ENCODE data around the gene FAM50A. TPM values are rescaled to one million over a fixed set of nuclear protein-coding genes. Genes with fewer than 3 reads are reported as not detected.

Gene FAM50A
- total and polyA plus RNA-seq, 4 donors: 10.9 to 25.1 (median 14.0) TPM

DNA sequence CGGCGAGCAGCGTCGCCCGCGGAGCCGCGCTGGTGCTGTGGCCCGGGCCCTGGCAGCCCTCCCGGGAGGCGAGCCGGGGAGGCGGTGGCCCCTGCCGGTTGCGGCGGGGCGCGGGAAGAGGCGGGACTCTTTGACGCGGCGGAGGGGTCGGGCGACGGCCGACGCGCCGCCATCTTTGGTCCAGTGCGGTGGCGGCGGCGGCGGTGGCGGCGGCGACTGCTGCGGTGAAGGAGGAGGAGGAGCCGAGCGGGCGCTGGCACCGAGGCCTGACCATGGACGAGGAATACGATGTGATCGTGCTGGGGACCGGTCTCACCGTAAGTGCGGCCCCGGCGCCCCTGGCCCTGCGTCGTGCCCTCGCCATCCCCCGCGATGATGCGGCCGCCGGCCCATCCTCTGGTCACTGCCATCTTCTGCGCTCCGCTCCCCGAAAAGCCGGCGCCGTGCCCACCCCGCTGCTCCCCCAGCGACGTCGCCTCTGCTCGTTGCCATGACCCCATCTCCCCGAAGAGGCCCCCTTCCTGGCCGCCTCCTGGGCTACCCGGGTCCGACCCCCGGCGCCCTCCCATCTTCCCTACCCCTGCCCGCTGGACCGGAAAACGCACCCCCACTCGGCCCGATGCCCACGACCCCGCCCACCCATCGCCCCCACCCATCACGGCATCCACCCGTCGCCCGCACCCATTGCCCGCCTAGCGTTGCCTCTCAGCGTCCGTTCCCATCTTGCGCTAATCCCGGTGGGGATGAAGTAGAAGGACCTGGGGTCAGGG is 6.8 kb upstream of the FAM50A start, which contains the start of gene GDI1:
GDI1 (plus strand) TSS at position 172 of the 770 bp plus-strand sequence; CDS start at position 273, 101 bp downstream.
- Histone ChIP-seq H3K27ac (ENCODE audit: low read depth in 1 of 2, low read length in 2 of 2) (peak within 1 kb of the TSS; percentile 37 to 50), H3K27me3 (ENCODE audit: control insufficient read depth in 4 of 4, insufficient read depth in 4 of 4, low read length in 3 of 4) (no peaks in the 10 kb centered on the region), H3K4me3 (ENCODE audit: low read depth in 1 of 3, low read length in 3 of 3) (peak within 1 kb of the TSS; percentile 50 to 75 (median 75)), H3K9ac (ENCODE audit: low read depth in 1 of 2, low read length in 2 of 2) (no peak within 1 kb of the TSS), H3K36me3 (ENCODE audit: control insufficient read depth in 4 of 4, insufficient read depth in 3 of 4, low read depth in 1 of 4, low read length in 3 of 4) (peaks cover 3 to 15% (median 6%) of the 10 kb centered on the region in 4 donors), H3K9me3 (ENCODE audit: control insufficient read depth in 4 of 4, low read length in 3 of 4) (no peaks in the 10 kb centered on the region), H3K4me1 (ENCODE audit: control insufficient read depth in 4 of 4, insufficient read depth in 4 of 4, low read length in 3 of 4) (peaks cover 10 to 18% (median 14%) of the 10 kb centered on the region in 4 donors)
- 1% methylated on average over 87 of the region's 93 CpGs for WGBS
- TF ChIP-seq EGR1 (IDR thresholded peaks at IDR 0.05; ENCODE audit: low read depth in 2 of 2): no peak
- TF ChIP-seq, protein P1, sequence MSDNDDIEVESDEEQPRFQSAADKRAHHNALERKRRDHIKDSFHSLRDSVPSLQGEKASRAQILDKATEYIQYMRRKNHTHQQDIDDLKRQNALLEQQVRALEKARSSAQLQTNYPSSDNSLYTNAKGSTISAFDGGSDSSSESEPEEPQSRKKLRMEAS (IDR thresholded peaks at IDR 0.05): no peak
- TF ChIP-seq, protein P2, sequence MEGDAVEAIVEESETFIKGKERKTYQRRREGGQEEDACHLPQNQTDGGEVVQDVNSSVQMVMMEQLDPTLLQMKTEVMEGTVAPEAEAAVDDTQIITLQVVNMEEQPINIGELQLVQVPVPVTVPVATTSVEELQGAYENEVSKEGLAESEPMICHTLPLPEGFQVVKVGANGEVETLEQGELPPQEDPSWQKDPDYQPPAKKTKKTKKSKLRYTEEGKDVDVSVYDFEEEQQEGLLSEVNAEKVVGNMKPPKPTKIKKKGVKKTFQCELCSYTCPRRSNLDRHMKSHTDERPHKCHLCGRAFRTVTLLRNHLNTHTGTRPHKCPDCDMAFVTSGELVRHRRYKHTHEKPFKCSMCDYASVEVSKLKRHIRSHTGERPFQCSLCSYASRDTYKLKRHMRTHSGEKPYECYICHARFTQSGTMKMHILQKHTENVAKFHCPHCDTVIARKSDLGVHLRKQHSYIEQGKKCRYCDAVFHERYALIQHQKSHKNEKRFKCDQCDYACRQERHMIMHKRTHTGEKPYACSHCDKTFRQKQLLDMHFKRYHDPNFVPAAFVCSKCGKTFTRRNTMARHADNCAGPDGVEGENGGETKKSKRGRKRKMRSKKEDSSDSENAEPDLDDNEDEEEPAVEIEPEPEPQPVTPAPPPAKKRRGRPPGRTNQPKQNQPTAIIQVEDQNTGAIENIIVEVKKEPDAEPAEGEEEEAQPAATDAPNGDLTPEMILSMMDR (IDR thresholded peaks at IDR 0.05; ENCODE audit: low read depth, low read length, missing input control): no peak
- TF ChIP-seq YY1 (IDR thresholded peaks at IDR 0.05): no peak
- TF ChIP-seq SP1 (IDR thresholded peaks at IDR 0.05): no peak
- TF ChIP-seq FOXA2 (IDR thresholded peaks at IDR 0.05): no peak
- TF ChIP-seq RXRA (IDR thresholded peaks at IDR 0.05): no peak
- TF ChIP-seq NR2F2 (IDR thresholded peaks at IDR 0.05): no peak
- TF ChIP-seq TAF1 (conservative IDR thresholded peaks at IDR 0.05): no peak
- TF ChIP-seq, protein P3, sequence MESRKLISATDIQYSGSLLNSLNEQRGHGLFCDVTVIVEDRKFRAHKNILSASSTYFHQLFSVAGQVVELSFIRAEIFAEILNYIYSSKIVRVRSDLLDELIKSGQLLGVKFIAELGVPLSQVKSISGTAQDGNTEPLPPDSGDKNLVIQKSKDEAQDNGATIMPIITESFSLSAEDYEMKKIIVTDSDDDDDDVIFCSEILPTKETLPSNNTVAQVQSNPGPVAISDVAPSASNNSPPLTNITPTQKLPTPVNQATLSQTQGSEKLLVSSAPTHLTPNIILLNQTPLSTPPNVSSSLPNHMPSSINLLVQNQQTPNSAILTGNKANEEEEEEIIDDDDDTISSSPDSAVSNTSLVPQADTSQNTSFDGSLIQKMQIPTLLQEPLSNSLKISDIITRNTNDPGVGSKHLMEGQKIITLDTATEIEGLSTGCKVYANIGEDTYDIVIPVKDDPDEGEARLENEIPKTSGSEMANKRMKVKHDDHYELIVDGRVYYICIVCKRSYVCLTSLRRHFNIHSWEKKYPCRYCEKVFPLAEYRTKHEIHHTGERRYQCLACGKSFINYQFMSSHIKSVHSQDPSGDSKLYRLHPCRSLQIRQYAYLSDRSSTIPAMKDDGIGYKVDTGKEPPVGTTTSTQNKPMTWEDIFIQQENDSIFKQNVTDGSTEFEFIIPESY (IDR thresholded peaks at IDR 0.05): no peak
- no peak for TF ChIP-seq JUND (IDR thresholded peaks at IDR 0.05)
- DNase-seq (ENCODE audit: low spot score): peak; percentile 66

- TF ChIP-seq REST (IDR thresholded peaks at IDR 0.05) (no peak), GABPA (IDR thresholded peaks at IDR 0.05 in 1 of 2, conservative IDR thresholded peaks at IDR 0.05 in 1 of 2) (no peak), HNF4G (IDR thresholded peaks at IDR 0.05) (no peak), YY1 (IDR thresholded peaks at IDR 0.05) (no peak), JUND (IDR thresholded peaks at IDR 0.05) (no peak), RAD21 (IDR thresholded peaks at IDR 0.05) (no peak), NR2F2 (IDR thresholded peaks at IDR 0.05) (no peak), FOXA2 (IDR thresholded peaks at IDR 0.05) (no peak), TAF1 (conservative IDR thresholded peaks at IDR 0.05) (no peak), EGR1 (IDR thresholded peaks at IDR 0.05; ENCODE audit: low read depth in 2 of 2) (no peak), HNF4A (conservative IDR thresholded peaks at IDR 0.05) (no peak), FOXA1 (IDR thresholded peaks at IDR 0.05) (no peak), SP1 (IDR thresholded peaks at IDR 0.05) (no peak)
- TF ChIP-seq, protein P2 (IDR thresholded peaks at IDR 0.05; ENCODE audit: low read depth, low read length, missing input control): no peak
- TF ChIP-seq, protein P4, sequence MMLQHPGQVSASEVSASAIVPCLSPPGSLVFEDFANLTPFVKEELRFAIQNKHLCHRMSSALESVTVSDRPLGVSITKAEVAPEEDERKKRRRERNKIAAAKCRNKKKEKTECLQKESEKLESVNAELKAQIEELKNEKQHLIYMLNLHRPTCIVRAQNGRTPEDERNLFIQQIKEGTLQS (IDR thresholded peaks at IDR 0.05): no peak
- TF ChIP-seq, protein P1 (IDR thresholded peaks at IDR 0.05): no peak
- WGBS: 78% methylated on average over 28 of the region's 28 CpGs
- peak overlapping the region; percentile 50 to 75 (median 75) for H3K4me3 ChIP-seq (ENCODE audit: low read depth in 1 of 3, low read length in 3 of 3)
- H3K27ac ChIP-seq (ENCODE audit: low read depth in 1 of 2, low read length in 2 of 2): no peak overlapping the region
- no peaks in the 10 kb centered on the region for H3K9me3 ChIP-seq (ENCODE audit: control insufficient read depth in 4 of 4, low read length in 3 of 4)
- H3K36me3 ChIP-seq (ENCODE audit: control insufficient read depth in 4 of 4, insufficient read depth in 3 of 4, low read depth in 1 of 4, low read length in 3 of 4): peaks cover 0 to 13% (median 5%) of the 10 kb centered on the region in 4 donors
- H3K4me1 ChIP-seq (ENCODE audit: control insufficient read depth in 4 of 4, insufficient read depth in 4 of 4, low read length in 3 of 4): peaks cover 10 to 18% (median 14%) of the 10 kb centered on the region in 4 donors
- no peak overlapping the region for H3K9ac ChIP-seq (ENCODE audit: low read depth in 1 of 2, low read length in 2 of 2)
- H3K27me3 ChIP-seq (ENCODE audit: control insufficient read depth in 4 of 4, insufficient read depth in 4 of 4, low read length in 3 of 4): no peaks in the 10 kb centered on the region
- DNase-seq (ENCODE audit: low spot score): no peak
Measured at GRCh38 chrX:154437971-154438893, 5.7 kb upstream of the FAM50A start.

Data from liver (tissue), 9 donors.